T-cell (primary cell): ENCODE data around the gene FAM20C. TPM values are rescaled to one million over a fixed set of nuclear protein-coding genes. Genes with fewer than 3 reads are reported as not detected.

ENCODE experiments used
- ATAC-seq, 4 experiments: fragments of 200-7000 bp in 3 of 4; fragments of 150-1000 bp in 1 of 4; cut with Tn5 transposase; replicated peaks in 1 of 4; 1 replicate in 3 of 4; 2 replicates in 1 of 4; pipeline ENCODE4 v1.10.0; 2021; ENCODE audit warnings: moderate library complexity in 3 of 4, mild to moderate bottlenecking in 2 of 4, moderate number of reproducible peaks in 1 of 4
- CTCF ChIA-PET, 2 donors: fragments of 300-600 bp; sonication (Branson Sonifier 250); formaldehyde crosslinking; loops; one replicate each; lab custom pipeline; 2022; ENCODE audit warnings: antibody characterized with exemption in 2 of 2; lab: Charles Lee
- POLR2A ChIA-PET, 2 donors: fragments of 300-600 bp; sonication (Branson Sonifier 250); formaldehyde crosslinking; loops; one replicate each; lab custom pipeline; 2022; ENCODE audit warnings: antibody characterized with exemption in 2 of 2; lab: Charles Lee
- DNase-seq, 35 experiments: peaks; one replicate each; pipeline versions ENCODE4 v3.0.0 to v3.0.0-alpha.2; 2013 to 2023
- H3K27ac ChIP-seq: one replicate; pipeline ENCODE4 v1.5.1; 2013; ENCODE audit warnings: low read length
- H3K27me3 ChIP-seq, 2 experiments: replicated peaks in 1 of 2; 1 replicate in 1 of 2; 2 replicates in 1 of 2; pipeline versions ENCODE4 v1.6.1 to v1.7.0; 2013; ENCODE audit warnings: low read length in 1 of 2, mixed read lengths in 1 of 2; ENCODE audit not compliant: control insufficient read depth in 2 of 2, insufficient read depth in 2 of 2; ENCODE audit errors: extremely low read depth in 1 of 2
- H3K36me3 ChIP-seq, 2 donors: 1 replicate in 1 of 2; 2 replicates in 1 of 2; pipeline versions ENCODE4 v1.6.1 to v1.7.0; 2013; ENCODE audit warnings: low read length in 1 of 2; ENCODE audit not compliant: control insufficient read depth in 2 of 2, insufficient read depth in 1 of 2; ENCODE audit errors: extremely low read depth in 1 of 2
- H3K4me1 ChIP-seq, 2 experiments: 1 replicate in 1 of 2; 2 replicates in 1 of 2; pipeline versions ENCODE4 v1.6.1 to v1.7.0; 2013; ENCODE audit warnings: low read length in 2 of 2, mixed read lengths in 1 of 2; ENCODE audit not compliant: insufficient read depth in 2 of 2, control insufficient read depth in 1 of 2; ENCODE audit errors: extremely low read depth in 1 of 2
- H3K4me3 ChIP-seq, 2 donors: 1 replicate in 1 of 2; 2 replicates in 1 of 2; pipeline versions ENCODE4 v1.5.1 to v1.7.0; 2013; ENCODE audit warnings: mild to moderate bottlenecking in 2 of 2, low read length in 1 of 2, moderate library complexity in 1 of 2; ENCODE audit not compliant: control insufficient read depth in 1 of 2; ENCODE audit errors: extremely low read depth in 1 of 2
- H3K9me3 ChIP-seq: 2 replicates; pipeline ENCODE4 v1.7.0; 2013
- H3K27ac Mint-ChIP-seq, 2 donors: one replicate each; pipeline ENCODE4 v1.8.0; 2020 to 2021; ENCODE audit warnings: mild to moderate bottlenecking in 2 of 2, mixed read lengths in 2 of 2
- H3K27me3 Mint-ChIP-seq, 2 donors: one replicate each; pipeline ENCODE4 v1.8.0; 2021 to 2022; ENCODE audit warnings: mixed read lengths in 2 of 2
- H3K36me3 Mint-ChIP-seq: one replicate; pipeline ENCODE4 v1.8.0; 2021; ENCODE audit warnings: mixed read lengths
- H3K4me1 Mint-ChIP-seq, 3 donors: one replicate each; pipeline ENCODE4 v1.8.0; 2020 to 2022; ENCODE audit warnings: mixed read lengths in 3 of 3, mild to moderate bottlenecking in 1 of 3
- H3K4me3 Mint-ChIP-seq, 3 donors: one replicate each; pipeline ENCODE4 v1.8.0; 2020 to 2022; ENCODE audit warnings: mild to moderate bottlenecking in 3 of 3, mixed read lengths in 3 of 3, moderate library complexity in 3 of 3
- H3K9me3 Mint-ChIP-seq, 3 donors: one replicate each; pipeline ENCODE4 v1.8.0; 2020 to 2022; ENCODE audit warnings: mixed read lengths in 3 of 3
- WGBS: methylation state at CpG from one replicate; pipeline ENCODE4 v1.1.5; 2013; ENCODE audit warnings: missing lambda C conversion rate; ENCODE audit not compliant: insufficient coverage; 5-methylcytosine and 5-hydroxymethylcytosine counted together
- total RNA-seq, 35 experiments: library from RNA in 6 of 35; stranded (reverse) in 6 of 35; fragments of 120-200 nt in 1 of 35; gene quantifications; one replicate each; pipeline versions ENCODE4 v1.2.1 to v1.2.4 and lab custom pipeline; 2013 to 2026

The FAM20C gene
- total RNA-seq, 5 donors from 2014 or later (not counting 1 experiment from before 2014, with no cell fraction given) = 0.18 to 2.0 (median 1.2) TPM

- Mint-ChIP-seq H3K27me3 (peaks cover 14 to 46% of the 10 kb centered on the region in 2 donors), H3K27ac (no peak overlapping the region), H3K4me3 (no peak overlapping the region), H3K4me1 (no peaks in the 10 kb centered on the region), H3K9me3 (no peaks in the 10 kb centered on the region), H3K36me3 (no peaks in the 10 kb centered on the region)
- POLR2A ChIA-PET = no interaction called here
- H3K4me3 ChIP-seq = no peak overlapping the region
- H3K36me3 ChIP-seq = no peaks in the 10 kb centered on the region
- no peak for DNase-seq
- H3K27me3 ChIP-seq = peaks cover 0 to 69% of the 10 kb centered on the region in 2 experiments
- no peaks in the 10 kb centered on the region for H3K9me3 ChIP-seq
- H3K4me1 ChIP-seq = no peaks in the 10 kb centered on the region
- WGBS = 85% methylated on average over 24 of the region's 31 CpGs
- no peak for ATAC-seq
- H3K27ac ChIP-seq = no peak overlapping the region
- CTCF ChIA-PET = no interaction called here
These were observed 24.2 kb upstream of the FAM20C start for GRCh38 chr7:167976-168791.

- ChIA-PET CTCF (no interaction called here), POLR2A (no interaction called here)
- peaks cover 0 to 59% of the 10 kb centered on the region in 2 experiments for H3K27me3 ChIP-seq
- 84% methylated on average over 21 of the region's 33 CpGs for WGBS
- no peaks in the 10 kb centered on the region for H3K9me3 Mint-ChIP-seq
- no peaks in the 10 kb centered on the region for H3K36me3 Mint-ChIP-seq
- no peak overlapping the region for H3K4me3 ChIP-seq
- ATAC-seq (no peak), DNase-seq (no peak)
- H3K27ac Mint-ChIP-seq = no peak overlapping the region
- no peaks in the 10 kb centered on the region for H3K36me3 ChIP-seq
- H3K4me1 ChIP-seq = no peaks in the 10 kb centered on the region
- H3K27ac ChIP-seq = no peak overlapping the region
- no peaks in the 10 kb centered on the region for H3K9me3 ChIP-seq
- peaks cover 10 to 43% of the 10 kb centered on the region in 2 donors for H3K27me3 Mint-ChIP-seq
- no peaks in the 10 kb centered on the region for H3K4me1 Mint-ChIP-seq
- H3K4me3 Mint-ChIP-seq = no peak overlapping the region
These were observed 22.8 kb upstream of the FAM20C start for GRCh38 chr7:169276-170172.

- ATAC-seq = no peak
- peaks cover 10 to 37% of the 10 kb centered on the region in 2 donors for H3K27me3 Mint-ChIP-seq
- H3K4me3 Mint-ChIP-seq = no peak overlapping the region
- H3K9me3 Mint-ChIP-seq = no peaks in the 10 kb centered on the region
- 87% methylated on average over 31 of the region's 31 CpGs for WGBS
- Histone ChIP-seq H3K27ac (no peak overlapping the region), H3K36me3 (no peaks in the 10 kb centered on the region), H3K27me3 (peaks cover 0 to 51% of the 10 kb centered on the region in 2 experiments), H3K4me1 (no peaks in the 10 kb centered on the region), H3K4me3 (no peak overlapping the region), H3K9me3 (no peaks in the 10 kb centered on the region)
- POLR2A ChIA-PET = no interaction called here
- DNase-seq = no peak
- CTCF ChIA-PET = no interaction called here
- H3K36me3 Mint-ChIP-seq = no peaks in the 10 kb centered on the region
- no peak overlapping the region for H3K27ac Mint-ChIP-seq
- no peaks in the 10 kb centered on the region for H3K4me1 Mint-ChIP-seq
These were observed 21.6 kb upstream of the FAM20C start for GRCh38 chr7:170551-171363.

- H3K4me3 Mint-ChIP-seq = no peak overlapping the region
- DNase-seq (no peak), ATAC-seq (no peak)
- H3K9me3 Mint-ChIP-seq = no peaks in the 10 kb centered on the region
- H3K27ac Mint-ChIP-seq = no peak overlapping the region
- H3K36me3 ChIP-seq = no peaks in the 10 kb centered on the region
- 81% methylated on average over 17 of the region's 27 CpGs for WGBS
- POLR2A ChIA-PET = no interaction called here
- no peaks in the 10 kb centered on the region for H3K4me1 Mint-ChIP-seq
- H3K27me3 ChIP-seq = peaks cover 0 to 48% of the 10 kb centered on the region in 2 experiments
- H3K27me3 Mint-ChIP-seq = peaks cover 10 to 34% of the 10 kb centered on the region in 2 donors
- H3K4me3 ChIP-seq = no peak overlapping the region
- CTCF ChIA-PET = no interaction called here
- no peak overlapping the region for H3K27ac ChIP-seq
- H3K4me1 ChIP-seq = no peaks in the 10 kb centered on the region
- H3K36me3 Mint-ChIP-seq = no peaks in the 10 kb centered on the region
- H3K9me3 ChIP-seq = no peaks in the 10 kb centered on the region
These were observed 20.9 kb upstream of the FAM20C start for GRCh38 chr7:171364-171904.

GRCh38 chr7:171912-172515 lies 20.4 kb upstream of the FAM20C start:
- DNase-seq (no peak), ATAC-seq (no peak)
- 87% methylated on average over 13 of the region's 16 CpGs for WGBS
- Mint-ChIP-seq H3K9me3 (no peaks in the 10 kb centered on the region), H3K27me3 (peaks cover 10 to 29% of the 10 kb centered on the region in 2 donors), H3K36me3 (no peaks in the 10 kb centered on the region), H3K27ac (no peak overlapping the region), H3K4me3 (no peak overlapping the region), H3K4me1 (no peaks in the 10 kb centered on the region)
- Histone ChIP-seq H3K9me3 (no peaks in the 10 kb centered on the region), H3K27ac (no peak overlapping the region), H3K4me3 (no peak overlapping the region), H3K36me3 (no peaks in the 10 kb centered on the region), H3K4me1 (no peaks in the 10 kb centered on the region), H3K27me3 (peaks cover 0 to 42% of the 10 kb centered on the region in 2 experiments)
- ChIA-PET POLR2A (no interaction called here), CTCF (no interaction called here)
